ENCODE data around the gene BTBD9. TPM values are rescaled to one million over a fixed set of nuclear protein-coding genes. Genes with fewer than 3 reads are reported as not detected.

The BTBD9 gene
- total RNA-seq, 1 donor from 2014 or later = 18.1 TPM

DNA sequence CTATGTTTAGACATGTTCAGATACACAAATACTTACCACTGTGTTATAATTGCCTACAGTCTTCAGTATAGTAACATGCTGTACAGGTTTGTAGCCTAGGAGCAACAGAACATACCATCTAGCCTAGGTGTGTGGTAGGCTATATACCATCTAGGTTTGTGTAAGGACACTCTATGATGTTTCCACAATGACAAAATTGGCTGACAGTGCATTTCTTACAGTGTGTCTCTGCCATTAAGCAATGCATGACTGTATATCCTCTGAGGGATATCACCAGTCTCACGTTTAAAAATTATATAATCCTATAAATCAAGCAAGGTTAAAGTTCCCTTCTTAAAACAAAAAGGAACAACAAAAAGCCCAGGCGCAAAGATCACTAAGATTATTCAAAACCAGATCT, 352.2 kb downstream of the BTBD9 start:
- no peak overlapping the region for H3K27ac Mint-ChIP-seq (ENCODE audit: unreplicated experiment)
- H3K4me1 Mint-ChIP-seq (ENCODE audit: unreplicated experiment) = no peaks in the 10 kb centered on the region
- H3K27me3 Mint-ChIP-seq (ENCODE audit: unreplicated experiment) = no peaks in the 10 kb centered on the region
- TF ChIP-seq, protein P1, sequence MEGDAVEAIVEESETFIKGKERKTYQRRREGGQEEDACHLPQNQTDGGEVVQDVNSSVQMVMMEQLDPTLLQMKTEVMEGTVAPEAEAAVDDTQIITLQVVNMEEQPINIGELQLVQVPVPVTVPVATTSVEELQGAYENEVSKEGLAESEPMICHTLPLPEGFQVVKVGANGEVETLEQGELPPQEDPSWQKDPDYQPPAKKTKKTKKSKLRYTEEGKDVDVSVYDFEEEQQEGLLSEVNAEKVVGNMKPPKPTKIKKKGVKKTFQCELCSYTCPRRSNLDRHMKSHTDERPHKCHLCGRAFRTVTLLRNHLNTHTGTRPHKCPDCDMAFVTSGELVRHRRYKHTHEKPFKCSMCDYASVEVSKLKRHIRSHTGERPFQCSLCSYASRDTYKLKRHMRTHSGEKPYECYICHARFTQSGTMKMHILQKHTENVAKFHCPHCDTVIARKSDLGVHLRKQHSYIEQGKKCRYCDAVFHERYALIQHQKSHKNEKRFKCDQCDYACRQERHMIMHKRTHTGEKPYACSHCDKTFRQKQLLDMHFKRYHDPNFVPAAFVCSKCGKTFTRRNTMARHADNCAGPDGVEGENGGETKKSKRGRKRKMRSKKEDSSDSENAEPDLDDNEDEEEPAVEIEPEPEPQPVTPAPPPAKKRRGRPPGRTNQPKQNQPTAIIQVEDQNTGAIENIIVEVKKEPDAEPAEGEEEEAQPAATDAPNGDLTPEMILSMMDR (IDR thresholded peaks at IDR 0.05) = no peak
- DNase-seq (ENCODE audit: extremely low spot score, unreplicated experiment) = no peak
- peaks cover 4% of the 10 kb centered on the region for H3K36me3 Mint-ChIP-seq (ENCODE audit: unreplicated experiment)
- H3K4me3 Mint-ChIP-seq (ENCODE audit: unreplicated experiment) = no peak overlapping the region
- H3K9me3 Mint-ChIP-seq (ENCODE audit: unreplicated experiment) = peaks cover 1% of the 10 kb centered on the region

DNA sequence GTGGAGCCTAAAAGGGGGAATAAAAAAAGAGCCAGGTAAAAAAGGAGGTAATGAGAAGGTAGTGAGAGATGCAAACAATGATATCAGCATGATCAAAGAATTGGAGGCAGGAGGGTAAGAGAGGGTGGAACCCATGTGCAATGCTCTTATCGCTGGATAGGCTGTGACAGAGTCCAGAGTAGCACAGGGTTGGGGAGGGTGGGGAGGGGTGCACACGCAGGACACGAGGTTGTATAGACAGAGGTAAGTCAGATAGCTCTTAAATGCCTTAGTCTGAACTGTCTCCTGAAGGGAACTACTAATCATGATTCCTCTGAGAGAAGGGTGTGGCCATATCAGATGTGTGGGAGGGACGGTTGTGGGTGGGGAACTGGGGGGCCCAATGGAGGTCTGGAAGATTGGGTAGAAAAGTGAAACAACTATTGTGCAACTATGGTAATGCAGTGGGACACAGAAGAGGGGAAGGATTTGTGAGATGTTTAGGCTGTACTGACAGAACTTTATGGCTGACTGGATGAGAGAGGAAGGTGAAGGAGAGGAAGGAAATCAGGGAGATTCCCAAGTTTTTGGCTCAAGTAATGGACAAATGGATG, 354.8 kb downstream of the BTBD9 start:
- H3K4me1 Mint-ChIP-seq (ENCODE audit: unreplicated experiment) = no peaks in the 10 kb centered on the region
- TF ChIP-seq, protein P1 (IDR thresholded peaks at IDR 0.05) = no peak
- H3K36me3 Mint-ChIP-seq (ENCODE audit: unreplicated experiment) = peaks cover 2% of the 10 kb centered on the region
- DNase-seq (ENCODE audit: extremely low spot score, unreplicated experiment) = no peak
- no peaks in the 10 kb centered on the region for H3K9me3 Mint-ChIP-seq (ENCODE audit: unreplicated experiment)
- H3K27me3 Mint-ChIP-seq (ENCODE audit: unreplicated experiment) = no peaks in the 10 kb centered on the region
- no peak overlapping the region for H3K27ac Mint-ChIP-seq (ENCODE audit: unreplicated experiment)
- H3K4me3 Mint-ChIP-seq (ENCODE audit: unreplicated experiment) = no peak overlapping the region

DNA sequence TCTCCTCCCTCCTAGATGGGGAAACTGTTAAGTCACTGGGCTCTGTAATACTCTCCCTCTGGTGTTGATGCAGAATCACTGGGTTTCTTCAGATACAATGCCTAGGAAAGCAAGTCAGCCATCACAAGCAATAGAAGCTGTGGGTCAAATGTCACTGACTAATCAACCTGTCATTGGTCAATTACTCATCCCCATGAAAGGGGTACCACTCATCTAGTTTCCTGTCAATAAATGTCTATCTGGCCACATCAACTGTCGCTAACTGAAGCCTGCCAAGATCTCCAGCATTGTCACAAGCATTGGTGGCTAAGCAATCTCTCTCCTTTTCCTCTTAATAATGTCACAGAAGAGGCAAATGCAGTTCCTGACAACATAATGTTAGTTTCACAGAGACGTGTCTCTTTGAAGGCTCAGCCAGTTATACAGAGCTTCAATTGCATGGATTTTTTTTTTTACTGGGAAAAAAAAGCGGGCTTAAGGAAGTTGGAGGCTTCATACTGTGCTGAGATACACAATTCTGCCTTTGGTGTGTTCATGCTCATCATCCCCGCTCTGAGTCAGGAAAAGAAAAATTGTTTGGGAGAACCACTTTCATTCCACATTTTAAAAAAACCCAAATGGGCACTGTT, 355.9 kb downstream of the BTBD9 start:
- H3K36me3 Mint-ChIP-seq (ENCODE audit: unreplicated experiment) = peaks cover 2% of the 10 kb centered on the region
- no peak for DNase-seq (ENCODE audit: extremely low spot score, unreplicated experiment)
- H3K4me3 Mint-ChIP-seq (ENCODE audit: unreplicated experiment) = no peak overlapping the region
- no peaks in the 10 kb centered on the region for H3K9me3 Mint-ChIP-seq (ENCODE audit: unreplicated experiment)
- TF ChIP-seq, protein P1 (IDR thresholded peaks at IDR 0.05) = no peak
- H3K4me1 Mint-ChIP-seq (ENCODE audit: unreplicated experiment) = no peaks in the 10 kb centered on the region
- H3K27ac Mint-ChIP-seq (ENCODE audit: unreplicated experiment) = no peak overlapping the region
- H3K27me3 Mint-ChIP-seq (ENCODE audit: unreplicated experiment) = no peaks in the 10 kb centered on the region

DNA sequence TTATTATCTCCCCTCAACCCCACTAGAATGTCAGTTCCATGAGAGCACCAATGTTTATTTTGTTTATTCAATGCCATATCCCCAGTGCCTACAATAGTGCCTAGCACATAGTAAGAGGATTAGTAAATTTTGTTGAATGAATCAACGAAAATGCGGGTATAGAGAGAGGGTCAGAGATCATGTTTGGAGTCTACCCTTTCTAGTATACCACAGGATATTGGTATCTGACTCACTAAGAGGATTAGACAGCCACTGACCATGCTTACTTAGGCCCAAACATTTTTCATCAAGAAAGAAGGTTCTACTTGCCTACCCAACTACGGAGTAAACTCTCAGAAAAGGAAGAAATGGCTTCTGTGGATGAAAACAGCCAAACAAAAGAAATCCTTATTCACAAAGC, 356.8 kb downstream of the BTBD9 start:
- Mint-ChIP-seq H3K4me3 (ENCODE audit: unreplicated experiment) (no peak overlapping the region), H3K36me3 (ENCODE audit: unreplicated experiment) (peaks cover 2% of the 10 kb centered on the region), H3K4me1 (ENCODE audit: unreplicated experiment) (no peaks in the 10 kb centered on the region), H3K27me3 (ENCODE audit: unreplicated experiment) (no peaks in the 10 kb centered on the region), H3K9me3 (ENCODE audit: unreplicated experiment) (no peaks in the 10 kb centered on the region), H3K27ac (ENCODE audit: unreplicated experiment) (no peak overlapping the region)
- TF ChIP-seq, protein P1 (IDR thresholded peaks at IDR 0.05) = no peak
- no peak for DNase-seq (ENCODE audit: extremely low spot score, unreplicated experiment)

DNA sequence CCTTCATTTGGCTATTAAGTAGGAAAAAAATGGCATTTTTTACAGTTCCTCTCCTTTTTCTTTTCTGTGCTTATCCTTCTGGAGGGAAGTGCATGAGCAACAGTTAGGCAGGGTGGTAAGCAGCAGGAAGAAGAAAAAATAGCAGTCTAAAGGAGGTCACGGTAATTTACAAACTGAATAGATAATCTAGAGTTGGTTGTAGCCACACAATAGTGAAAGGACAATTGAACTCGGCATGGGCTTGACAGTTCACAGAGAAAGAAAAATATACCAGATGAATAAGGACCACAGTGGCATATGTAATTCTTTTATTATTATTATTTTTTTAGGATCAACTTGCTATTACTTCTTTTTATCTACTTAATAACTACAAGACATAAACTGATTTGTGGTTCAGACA, 358.6 kb downstream of the BTBD9 start:
- TF ChIP-seq, protein P1 (IDR thresholded peaks at IDR 0.05) = no peak
- Mint-ChIP-seq H3K4me3 (ENCODE audit: unreplicated experiment) (no peak overlapping the region), H3K27ac (ENCODE audit: unreplicated experiment) (no peak overlapping the region), H3K36me3 (ENCODE audit: unreplicated experiment) (peaks cover 3% of the 10 kb centered on the region), H3K4me1 (ENCODE audit: unreplicated experiment) (no peaks in the 10 kb centered on the region), H3K9me3 (ENCODE audit: unreplicated experiment) (no peaks in the 10 kb centered on the region), H3K27me3 (ENCODE audit: unreplicated experiment) (no peaks in the 10 kb centered on the region)
- no peak for DNase-seq (ENCODE audit: extremely low spot score, unreplicated experiment)

Data from osteocyte (in vitro differentiated cells).